H9 (cell line): ENCODE data around the gene ZNF587B. TPM values are rescaled to one million over a fixed set of nuclear protein-coding genes. Genes with fewer than 3 reads are reported as not detected.

ENCODE experiments used
- DNase-seq: peaks from one replicate; pipeline ENCODE4 v3.0.0-alpha.2; 2017
- H2AFZ ChIP-seq: one replicate; pipeline ENCODE4 v1.6.1; 2013; ENCODE audit warnings: mild to moderate bottlenecking, low read length, control low read depth, moderate library complexity
- H2AK5ac ChIP-seq: 2 replicates; pipeline ENCODE4 v1.6.1; 2013; ENCODE audit warnings: low read length, control low read depth, mixed read lengths; ENCODE audit not compliant: insufficient read length
- H2BK120ac ChIP-seq: one replicate; pipeline ENCODE4 v1.6.1; 2013; ENCODE audit warnings: low read depth, mild to moderate bottlenecking, low read length, control low read depth, inconsistent platforms; ENCODE audit not compliant: poor library complexity, severe bottlenecking
- H2BK12ac ChIP-seq: 2 replicates; pipeline ENCODE4 v1.6.1; 2013; ENCODE audit warnings: low read length, control low read depth, mixed read lengths, low read depth; ENCODE audit not compliant: insufficient read length
- H2BK15ac ChIP-seq: 2 replicates; pipeline ENCODE4 v1.6.1; 2013; ENCODE audit warnings: low read depth, low read length, control low read depth
- H2BK20ac ChIP-seq: one replicate; pipeline ENCODE4 v1.6.1; 2013; ENCODE audit warnings: low read depth, mild to moderate bottlenecking, low read length, control low read depth, inconsistent platforms; ENCODE audit not compliant: poor library complexity, severe bottlenecking
- H2BK5ac ChIP-seq: 2 replicates; pipeline ENCODE4 v1.6.1; 2013; ENCODE audit warnings: low read length, control low read depth, mixed read lengths; ENCODE audit not compliant: insufficient read length
- H3K14ac ChIP-seq: 2 replicates; pipeline ENCODE4 v1.6.1; 2013; ENCODE audit warnings: low read length, control low read depth; ENCODE audit not compliant: insufficient read depth
- H3K18ac ChIP-seq: 2 replicates; pipeline ENCODE4 v1.6.1; 2013; ENCODE audit warnings: low read depth, mild to moderate bottlenecking, mixed read lengths, low read length, control low read depth; ENCODE audit not compliant: insufficient read length
- H3K23ac ChIP-seq: 2 replicates; pipeline ENCODE4 v1.6.1; 2013; ENCODE audit warnings: low read length, control low read depth, mixed read lengths, low read depth; ENCODE audit not compliant: insufficient read length
- H3K23me2 ChIP-seq: 2 replicates; pipeline ENCODE4 v1.6.1; 2013; ENCODE audit warnings: low read depth, mild to moderate bottlenecking, mixed read lengths, low read length, control low read depth; ENCODE audit not compliant: insufficient read length, poor library complexity, severe bottlenecking
- H3K27ac ChIP-seq: 2 replicates; pipeline ENCODE4 v1.5.1; 2013; ENCODE audit warnings: low read length, control low read depth, mixed read lengths, low read depth; ENCODE audit not compliant: insufficient read length
- H3K27me3 ChIP-seq: 2 replicates; pipeline ENCODE4 v1.6.1; 2013; ENCODE audit warnings: low read length, control low read depth, inconsistent platforms; ENCODE audit not compliant: insufficient read depth
- H3K4ac ChIP-seq: 2 replicates; pipeline ENCODE4 v1.6.1; 2013; ENCODE audit warnings: low read depth, mild to moderate bottlenecking, control low read depth, inconsistent platforms, low read length, moderate library complexity
- H3K4me1 ChIP-seq: 2 replicates; pipeline ENCODE4 v1.6.1; 2013; ENCODE audit warnings: low read length, control low read depth, inconsistent platforms; ENCODE audit not compliant: insufficient read depth
- H3K4me2 ChIP-seq: 2 replicates; pipeline ENCODE4 v1.6.1; 2013; ENCODE audit warnings: low read length, control low read depth, mixed read lengths; ENCODE audit not compliant: insufficient read length, insufficient read depth
- H3K56ac ChIP-seq: 2 replicates; pipeline ENCODE4 v1.6.1; 2013; ENCODE audit warnings: low read depth, mild to moderate bottlenecking, mixed read lengths, low read length, control low read depth; ENCODE audit not compliant: insufficient read length
- H3K79me1 ChIP-seq: 2 replicates; pipeline ENCODE4 v1.6.1; 2013; ENCODE audit warnings: low read depth, mild to moderate bottlenecking, moderate library complexity, low read length, control low read depth, inconsistent platforms; ENCODE audit not compliant: insufficient read depth, poor library complexity, severe bottlenecking
- H3K79me2 ChIP-seq: 2 replicates; pipeline ENCODE4 v1.6.1; 2013; ENCODE audit warnings: low read length, control low read depth, inconsistent platforms; ENCODE audit not compliant: insufficient read depth
- H3K9ac ChIP-seq: 2 replicates; pipeline ENCODE4 v1.6.1; 2013; ENCODE audit warnings: low read length, control low read depth, mixed read lengths; ENCODE audit not compliant: insufficient read length; ENCODE audit errors: extremely low read depth
- H3K9me3 ChIP-seq: one replicate; pipeline ENCODE4 v1.6.1; 2013; ENCODE audit warnings: low read depth, low read length, inconsistent platforms; ENCODE audit not compliant: control insufficient read depth
- H3T11ph ChIP-seq: one replicate; pipeline ENCODE4 v1.6.1; 2013; ENCODE audit warnings: mild to moderate bottlenecking, low read length, control low read depth, inconsistent platforms
- H4K20me1 ChIP-seq: one replicate; pipeline ENCODE4 v1.6.1; 2013; ENCODE audit not compliant: control insufficient read depth, insufficient read length, insufficient read depth
- H4K5ac ChIP-seq: 2 replicates; pipeline ENCODE4 v1.6.1; 2013; ENCODE audit warnings: low read depth, mild to moderate bottlenecking, mixed read lengths, low read length, control low read depth; ENCODE audit not compliant: insufficient read length
- H4K8ac ChIP-seq: replicated peaks from 2 replicates; pipeline ENCODE4 v1.6.1; 2013; ENCODE audit warnings: low read length, control low read depth, mixed read lengths, low read depth; ENCODE audit not compliant: insufficient read length
- H4K91ac ChIP-seq: 2 replicates; pipeline ENCODE4 v1.6.1; 2013; ENCODE audit warnings: low read depth, mild to moderate bottlenecking, moderate library complexity, mixed read lengths, low read length, control low read depth; ENCODE audit not compliant: insufficient read length
- H3K27ac Mint-ChIP-seq, 3 experiments: 2 replicates in 2 of 3; 3 replicates in 1 of 3; pipeline ENCODE4 v1.8.0; 2020 to 2021; ENCODE audit warnings: mixed read lengths in 3 of 3, mild to moderate bottlenecking in 1 of 3, moderate library complexity in 1 of 3
- H3K27me3 Mint-ChIP-seq: 2 replicates; pipeline ENCODE4 v1.8.0; 2021; ENCODE audit warnings: low read depth, mild to moderate bottlenecking, moderate library complexity, mixed read lengths
- H3K36me3 Mint-ChIP-seq, 3 experiments: 2 replicates in 2 of 3; 3 replicates in 1 of 3; pipeline ENCODE4 v1.8.0; 2020 to 2021; ENCODE audit warnings: low read depth in 3 of 3, mixed read lengths in 3 of 3; ENCODE audit not compliant: insufficient read depth in 1 of 3
- H3K4me1 Mint-ChIP-seq, 2 experiments: 2 replicates each; pipeline ENCODE4 v1.8.0; 2020; ENCODE audit warnings: mixed read lengths in 2 of 2
- H3K4me3 Mint-ChIP-seq, 2 experiments: 2 replicates in 1 of 2; 3 replicates in 1 of 2; pipeline ENCODE4 v1.8.0; 2020 to 2021; ENCODE audit warnings: mild to moderate bottlenecking in 2 of 2, mixed read lengths in 2 of 2, moderate library complexity in 1 of 2
- H3K9me3 Mint-ChIP-seq, 2 experiments: 2 replicates in 1 of 2; 3 replicates in 1 of 2; pipeline ENCODE4 v1.8.0; 2020; ENCODE audit warnings: mild to moderate bottlenecking in 2 of 2, mixed read lengths in 2 of 2, moderate library complexity in 1 of 2
- WGBS: extraction: QIAGEN DNeasy Blood & Tissue Kit; methylation state at CpG from one replicate; pipeline ENCODE4 v1.1.7; 2013; ENCODE audit warnings: missing lambda C conversion rate, low lambda C conversion rate, mixed read lengths; ENCODE audit not compliant: insufficient read length; ENCODE audit errors: extremely low coverage; 5-methylcytosine and 5-hydroxymethylcytosine counted together
- total RNA-seq: library from RNA; stranded (reverse); gene quantifications from 2 replicates; pipeline ENCODE4 v1.2.1, GENCODE V29; 2021
- TF ChIP-seq, protein P1 (sequence below): fragments of 200-600 bp; sonication (generic); conservative IDR thresholded peaks from 3 replicates; pipeline ENCODE4 v1.8.0; 2021; ENCODE audit warnings: antibody characterized with exemption, mild to moderate bottlenecking

Gene ZNF587B
- total RNA-seq, 1 experiment from 2014 or later = 45.2 TPM

DNA sequence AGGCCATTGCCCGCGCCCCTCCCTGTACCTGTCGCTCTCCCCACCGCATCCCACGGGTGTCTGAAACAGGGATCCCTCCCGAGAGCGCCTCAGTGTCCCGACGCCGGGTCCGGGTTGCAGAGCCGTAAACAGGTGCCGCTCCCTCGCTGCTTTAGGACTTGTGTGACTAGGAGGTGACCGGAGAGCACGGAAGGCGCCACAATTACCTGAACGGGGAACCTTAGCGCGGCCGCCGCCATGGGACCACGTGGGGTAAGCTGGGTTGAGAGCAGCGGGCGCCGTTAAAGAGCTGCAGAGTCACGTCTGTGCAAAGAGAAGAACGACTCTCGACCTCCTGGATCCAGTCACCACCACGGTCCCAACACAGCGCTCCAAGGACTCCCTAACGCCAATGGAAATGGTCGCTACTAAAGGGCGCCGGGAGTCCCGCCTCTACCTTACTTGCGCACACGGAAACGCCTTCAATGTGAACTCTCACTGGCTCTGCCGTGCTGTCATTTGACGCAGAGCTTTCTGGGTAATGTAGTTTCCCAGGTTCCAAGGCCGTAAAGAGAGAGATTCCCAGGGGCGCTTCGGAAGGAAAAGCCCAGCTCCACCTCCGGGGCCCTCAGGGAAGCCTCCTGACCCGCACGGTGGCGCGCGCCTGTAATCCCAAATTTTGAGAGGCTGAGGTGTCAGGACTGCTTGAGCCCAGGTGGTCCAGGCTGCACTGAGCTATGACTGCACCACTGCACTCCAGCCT, 15.4 kb upstream of the ZNF587B start, which contains the start of gene ZNF552:
ZNF552 (minus strand) TSS at position 409 of the 742 bp plus-strand sequence; CDS start at position 239, 170 bp downstream.
- Mint-ChIP-seq H3K4me3 (peak within 1 kb of the TSS; percentile 96), H3K9me3 (peaks cover 0 to 2% of the 10 kb centered on the region in 2 experiments; a peak in 1 of 5 replicates), H3K27ac (peak within 1 kb of the TSS; percentile 84 to 94 (median 92)), H3K27me3 (no peaks in the 10 kb centered on the region), H3K36me3 (peaks cover 12 to 29% (median 25%) of the 10 kb centered on the region in 3 experiments; a peak in 6 of 7 replicates), H3K4me1 (peaks cover 22 to 24% of the 10 kb centered on the region in 2 experiments)
- Histone ChIP-seq H3K79me2 (peaks cover 3% of the 10 kb centered on the region; the same call in 1 of the 2 replicates), H2AFZ (no peak within 1 kb of the TSS), H3K27me3 (no peaks in the 10 kb centered on the region), H2BK5ac (no peak within 1 kb of the TSS), H3K79me1 (peaks cover 3% of the 10 kb centered on the region), H3K4me2 (peak within 1 kb of the TSS; percentile 95), H4K91ac (no peak within 1 kb of the TSS), H3K56ac (no peak within 1 kb of the TSS), H3K23ac (no peak within 1 kb of the TSS), H3K14ac (peak within 1 kb of the TSS; percentile 75), H2BK12ac (no peak within 1 kb of the TSS), H2BK20ac (no peak within 1 kb of the TSS), H4K5ac (no peak within 1 kb of the TSS), H2BK120ac (no peak within 1 kb of the TSS), H3K23me2 (peaks cover 7% of the 10 kb centered on the region), H4K8ac (no peak within 1 kb of the TSS), H3K9me3 (no peaks in the 10 kb centered on the region), H3T11ph (no peak within 1 kb of the TSS), H3K18ac (peak within 1 kb of the TSS; percentile 38), H3K4ac (no peak within 1 kb of the TSS), H3K9ac (peak within 1 kb of the TSS; percentile 93), H2AK5ac (no peak within 1 kb of the TSS), H3K4me1 (no peaks in the 10 kb centered on the region), H4K20me1 (no peaks in the 10 kb centered on the region), H3K27ac (no peak within 1 kb of the TSS), H2BK15ac (no peak within 1 kb of the TSS)
- no CpG with 5 or more reads among the region's 50 CpGs for WGBS
- TF ChIP-seq, protein P1, sequence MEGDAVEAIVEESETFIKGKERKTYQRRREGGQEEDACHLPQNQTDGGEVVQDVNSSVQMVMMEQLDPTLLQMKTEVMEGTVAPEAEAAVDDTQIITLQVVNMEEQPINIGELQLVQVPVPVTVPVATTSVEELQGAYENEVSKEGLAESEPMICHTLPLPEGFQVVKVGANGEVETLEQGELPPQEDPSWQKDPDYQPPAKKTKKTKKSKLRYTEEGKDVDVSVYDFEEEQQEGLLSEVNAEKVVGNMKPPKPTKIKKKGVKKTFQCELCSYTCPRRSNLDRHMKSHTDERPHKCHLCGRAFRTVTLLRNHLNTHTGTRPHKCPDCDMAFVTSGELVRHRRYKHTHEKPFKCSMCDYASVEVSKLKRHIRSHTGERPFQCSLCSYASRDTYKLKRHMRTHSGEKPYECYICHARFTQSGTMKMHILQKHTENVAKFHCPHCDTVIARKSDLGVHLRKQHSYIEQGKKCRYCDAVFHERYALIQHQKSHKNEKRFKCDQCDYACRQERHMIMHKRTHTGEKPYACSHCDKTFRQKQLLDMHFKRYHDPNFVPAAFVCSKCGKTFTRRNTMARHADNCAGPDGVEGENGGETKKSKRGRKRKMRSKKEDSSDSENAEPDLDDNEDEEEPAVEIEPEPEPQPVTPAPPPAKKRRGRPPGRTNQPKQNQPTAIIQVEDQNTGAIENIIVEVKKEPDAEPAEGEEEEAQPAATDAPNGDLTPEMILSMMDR = peak; percentile 26; the same call in 1 of the 3 replicates
- DNase-seq = peak; percentile 95
